BE2C (cell line): ENCODE results near the gene BRSK2.

ENCODE experiments used
- DNase-seq: peaks from one replicate; pipeline ENCODE4 v3.0.0-alpha.2; 2020
- H3K27me3 ChIP-seq: fragments of 250-450 bp; sonication (Bioruptor Pico); 2 replicates; pipeline ENCODE4 v1.5.1; 2020; ENCODE audit warnings: mild to moderate bottlenecking
- H3K36me3 ChIP-seq: fragments of 250-450 bp; sonication (Bioruptor Pico); 2 replicates; pipeline ENCODE4 v1.5.1; 2020; ENCODE audit warnings: mild to moderate bottlenecking
- H3K4me1 ChIP-seq: fragments of 250-450 bp; sonication (Bioruptor Pico); 2 replicates; pipeline ENCODE4 v1.5.1; 2020
- H3K4me3 ChIP-seq: 2 replicates; pipeline ENCODE4 v1.5.1; 2011; ENCODE audit warnings: low read depth, low read length
- H3K9me3 ChIP-seq: fragments of 250-450 bp; sonication (Bioruptor Pico); 2 replicates; pipeline ENCODE4 v1.5.1; 2020
- CTCF ChIP-seq: IDR thresholded peaks from 2 replicates; pipeline ENCODE4 v1.5.1; 2012; ENCODE audit warnings: mild to moderate bottlenecking, low read depth, low read length

The BRSK2 gene

GRCh38 chr11:1360181-1360834, 29.4 kb upstream of the BRSK2 start:
- H3K4me3 ChIP-seq, result no peak overlapping the region
- H3K4me1 ChIP-seq, result no peaks in the 10 kb centered on the region
- H3K9me3 ChIP-seq, result no peaks in the 10 kb centered on the region
- no peak for TF ChIP-seq CTCF
- DNase-seq, result no peak
- no peaks in the 10 kb centered on the region for H3K27me3 ChIP-seq
- no peaks in the 10 kb centered on the region for H3K36me3 ChIP-seq

DNA sequence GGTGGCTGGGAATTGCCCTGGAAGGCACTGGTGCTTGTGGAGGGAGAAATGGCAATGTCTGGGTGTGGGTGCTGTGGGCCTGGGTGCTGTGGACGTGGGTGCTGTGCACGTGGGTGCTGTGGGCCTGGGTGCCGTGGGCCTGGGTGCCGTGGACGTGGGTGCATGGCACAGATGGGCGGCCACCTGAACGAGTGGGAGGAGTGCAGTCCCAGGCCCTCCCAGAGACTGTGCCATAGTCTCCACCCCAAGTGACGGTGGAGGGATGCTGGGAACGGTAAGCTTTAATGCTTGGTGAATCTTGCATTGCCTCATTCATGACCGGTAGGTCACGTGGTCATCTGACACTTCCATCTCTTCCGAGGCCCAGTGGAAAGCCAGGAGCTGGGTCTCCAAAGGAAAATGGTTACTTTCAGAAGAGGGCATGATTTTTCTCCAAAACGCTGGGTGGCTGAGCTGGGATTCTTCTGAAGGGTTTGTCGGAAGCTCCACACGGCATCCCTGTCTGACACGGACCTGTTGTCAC, 28.8 kb upstream of the BRSK2 start:
- DNase-seq, result no peak
- Histone ChIP-seq H3K9me3 (no peaks in the 10 kb centered on the region), H3K27me3 (no peaks in the 10 kb centered on the region), H3K36me3 (no peaks in the 10 kb centered on the region), H3K4me3 (no peak overlapping the region), H3K4me1 (no peaks in the 10 kb centered on the region)
- TF ChIP-seq CTCF, result no peak

DNA sequence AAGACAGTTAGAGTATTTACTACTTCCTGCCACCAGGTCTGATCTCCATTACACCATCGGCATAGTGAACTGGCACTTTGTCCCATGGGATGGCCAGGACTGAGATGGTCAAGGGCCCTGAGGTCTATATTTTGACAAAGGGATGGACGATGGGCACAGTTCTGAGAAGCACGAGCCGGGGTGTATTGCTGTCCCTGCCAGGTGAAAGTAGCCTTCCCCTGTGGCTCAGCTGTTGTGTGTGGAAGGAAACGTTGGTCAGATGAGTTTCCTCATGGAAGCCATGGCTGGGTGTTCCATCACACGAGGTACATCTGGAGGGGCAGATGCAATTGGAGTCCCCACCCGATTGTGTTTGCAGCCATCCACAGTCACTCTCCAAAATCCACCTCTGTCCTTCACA, 27.9 kb upstream of the BRSK2 start:
- H3K36me3 ChIP-seq, result no peaks in the 10 kb centered on the region
- no peak overlapping the region for H3K4me3 ChIP-seq
- no peak for DNase-seq
- H3K27me3 ChIP-seq, result no peaks in the 10 kb centered on the region
- no peaks in the 10 kb centered on the region for H3K9me3 ChIP-seq
- TF ChIP-seq CTCF, result no peak
- no peaks in the 10 kb centered on the region for H3K4me1 ChIP-seq

GRCh38 chr11:1367721-1368120, 22.0 kb upstream of the BRSK2 start:
- TF ChIP-seq CTCF, result no peak
- Histone ChIP-seq H3K9me3 (no peaks in the 10 kb centered on the region), H3K27me3 (no peaks in the 10 kb centered on the region), H3K36me3 (no peaks in the 10 kb centered on the region), H3K4me1 (no peaks in the 10 kb centered on the region), H3K4me3 (no peak overlapping the region)
- no peak for DNase-seq

DNA sequence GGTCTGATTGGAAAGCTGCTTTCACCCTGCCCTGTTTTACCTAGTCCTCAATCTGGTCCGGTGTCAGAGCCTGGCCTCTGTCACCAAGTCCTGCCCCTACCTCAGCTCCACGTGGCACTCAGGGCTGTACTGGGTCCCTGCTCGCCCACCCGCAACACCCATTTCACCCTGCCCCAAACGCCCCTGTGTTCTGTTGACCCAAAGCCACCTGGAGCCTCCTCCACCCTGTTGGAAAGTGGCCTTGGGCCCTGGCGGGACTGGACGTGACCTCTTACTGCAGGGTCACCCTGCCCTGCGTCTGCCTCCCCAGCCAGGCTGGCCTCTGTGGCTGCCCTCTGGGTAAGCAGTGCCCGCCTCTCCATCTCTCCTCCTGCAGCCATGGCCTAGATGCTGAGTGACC, 21.5 kb upstream of the BRSK2 start:
- no peaks in the 10 kb centered on the region for H3K9me3 ChIP-seq
- H3K4me1 ChIP-seq, result no peaks in the 10 kb centered on the region
- no peak overlapping the region for H3K4me3 ChIP-seq
- H3K27me3 ChIP-seq, result no peaks in the 10 kb centered on the region
- TF ChIP-seq CTCF, result no peak
- no peak for DNase-seq
- no peaks in the 10 kb centered on the region for H3K36me3 ChIP-seq

DNA sequence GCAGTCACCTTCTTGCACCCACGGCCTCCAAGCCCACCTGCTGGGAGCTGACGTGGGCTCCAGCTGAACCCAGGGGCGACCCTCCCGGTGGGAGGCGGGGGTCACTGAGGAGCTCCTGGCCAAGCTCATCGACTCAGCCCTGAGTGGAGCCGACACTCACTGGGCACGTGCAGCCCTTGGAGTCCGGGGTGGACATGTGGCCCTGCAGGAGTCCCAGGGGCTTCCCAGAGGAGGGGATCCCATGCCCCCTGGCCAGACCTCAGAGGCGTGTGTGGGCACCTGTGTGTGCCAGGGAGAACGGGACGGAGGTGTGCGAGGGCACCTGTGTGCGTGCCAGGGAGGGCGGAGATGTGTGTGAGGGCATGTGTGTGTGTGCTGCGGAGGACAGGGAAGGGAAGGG, 20.8 kb upstream of the BRSK2 start:
- Histone ChIP-seq H3K36me3 (no peaks in the 10 kb centered on the region), H3K27me3 (no peaks in the 10 kb centered on the region), H3K4me3 (no peak overlapping the region), H3K4me1 (no peaks in the 10 kb centered on the region), H3K9me3 (no peaks in the 10 kb centered on the region)
- DNase-seq, result no peak
- no peak for TF ChIP-seq CTCF
